GM21723 (cell line): ENCODE data around the gene SHLD2.
"Not testable (repeated sequence)": the region's sequence is repeated elsewhere in the genome, so short reads cannot be mapped to it uniquely, and the experiment has no call there.

Experiments used
- ATAC-seq: cut with Tn5 transposase; IDR thresholded peaks from one replicate; pipeline ENCODE4 v1.9.1; 2021; ENCODE audit warnings: mild to moderate bottlenecking, moderate library complexity; ENCODE audit not compliant: unreplicated experiment

SHLD2 gene

GRCh38 chr10:87137478-87137877, 42.5 kb downstream of the SHLD2 start:
- not testable (repeated sequence) for ATAC-seq

GRCh38 chr10:87142230-87143108, 47.5 kb downstream of the SHLD2 start:
- not testable (repeated sequence) for ATAC-seq

GRCh38 chr10:87143109-87143418, 48.1 kb downstream of the SHLD2 start:
- not testable (repeated sequence) for ATAC-seq

GRCh38 chr10:87145598-87145997, 50.6 kb downstream of the SHLD2 start:
- not testable (repeated sequence) for ATAC-seq

GRCh38 chr10:87149020-87149609, 54.1 kb downstream of the SHLD2 start:
- ATAC-seq, result not testable (repeated sequence)

GRCh38 chr10:87151516-87151915, 56.5 kb downstream of the SHLD2 start:
- ATAC-seq, result not testable (repeated sequence)

- not testable (repeated sequence) for ATAC-seq
These were observed 61.8 kb downstream of the SHLD2 start for GRCh38 chr10:87156841-87157240.

GRCh38 chr10:87157821-87158220, 62.8 kb downstream of the SHLD2 start:
- not testable (repeated sequence) for ATAC-seq

GRCh38 chr10:87162703-87163293, 67.8 kb downstream of the SHLD2 start:
- not testable (repeated sequence) for ATAC-seq

- ATAC-seq, result not testable (repeated sequence)
These were observed 68.4 kb downstream of the SHLD2 start for GRCh38 chr10:87163414-87163813.

GRCh38 chr10:87169857-87170256, 74.9 kb downstream of the SHLD2 start:
- ATAC-seq, result not testable (repeated sequence)

- ATAC-seq, result not testable (repeated sequence)
These were observed 75.7 kb downstream of the SHLD2 start for GRCh38 chr10:87170705-87171104.

- ATAC-seq, result not testable (repeated sequence)
These were observed 76.7 kb downstream of the SHLD2 start for GRCh38 chr10:87171670-87172069.

- ATAC-seq, result not testable (repeated sequence)
These were observed 77.2 kb downstream of the SHLD2 start for GRCh38 chr10:87172178-87172577.

GRCh38 chr10:87177587-87177986, 82.6 kb downstream of the SHLD2 start:
- not testable (repeated sequence) for ATAC-seq

GRCh38 chr10:87184421-87184820, 89.4 kb downstream of the SHLD2 start:
- ATAC-seq, result peak; percentile 47

GRCh38 chr10:87186016-87186415, 91.0 kb downstream of the SHLD2 start:
- not testable (repeated sequence) for ATAC-seq

- not testable (repeated sequence) for ATAC-seq
These were observed 92.6 kb downstream of the SHLD2 start for GRCh38 chr10:87187573-87187972.

- ATAC-seq, result not testable (repeated sequence)
These were observed 96.8 kb downstream of the SHLD2 start for GRCh38 chr10:87191841-87192240.

GRCh38 chr10:87200924-87201323, 105.9 kb downstream of the SHLD2 start:
- ATAC-seq, result peak; percentile 60

GRCh38 chr10:87204801-87205200, 109.8 kb downstream of the SHLD2 start:
- not testable (repeated sequence) for ATAC-seq

GRCh38 chr10:87206922-87207321, 111.9 kb downstream of the SHLD2 start:
- not testable (repeated sequence) for ATAC-seq
